Naive B cell (primary cell): ENCODE results near the gene OSBPL1A. TPM values are rescaled to one million over a fixed set of nuclear protein-coding genes. Genes with fewer than 3 reads are reported as not detected.

ENCODE experiments used
- ATAC-seq, 2 donors: fragments of 150-1000 bp; cut with Tn5 transposase; 2 replicates each; pipeline ENCODE4 v1.10.0; 2021; ENCODE audit warnings: low read depth in 2 of 2, mild to moderate bottlenecking in 2 of 2, moderate library complexity in 2 of 2
- DNase-seq: peaks from one replicate; pipeline ENCODE4 v3.0.0; 2022
- H3K27ac Mint-ChIP-seq, 6 donors: one replicate each; pipeline ENCODE4 v1.8.0; 2020 to 2022; ENCODE audit warnings: mild to moderate bottlenecking in 6 of 6, mixed read lengths in 6 of 6, moderate library complexity in 5 of 6, inconsistent platforms in 2 of 6
- H3K27me3 Mint-ChIP-seq, 3 donors: one replicate each; pipeline ENCODE4 v1.8.0; 2021 to 2022; ENCODE audit warnings: mixed read lengths in 3 of 3, mild to moderate bottlenecking in 1 of 3
- H3K36me3 Mint-ChIP-seq, 2 donors: one replicate each; pipeline ENCODE4 v1.8.0; 2020 to 2022; ENCODE audit warnings: mixed read lengths in 2 of 2, inconsistent platforms in 1 of 2, mild to moderate bottlenecking in 1 of 2
- H3K4me1 Mint-ChIP-seq, 3 donors: one replicate each; pipeline ENCODE4 v1.8.0; 2020 to 2022; ENCODE audit warnings: mixed read lengths in 3 of 3, inconsistent platforms in 1 of 3, mild to moderate bottlenecking in 1 of 3, moderate library complexity in 1 of 3
- H3K4me3 Mint-ChIP-seq, 8 donors: one replicate each; pipeline ENCODE4 v1.8.0; 2020 to 2022; ENCODE audit warnings: mild to moderate bottlenecking in 8 of 8, mixed read lengths in 8 of 8, moderate library complexity in 8 of 8, inconsistent platforms in 2 of 8
- H3K9me3 Mint-ChIP-seq, 7 donors: one replicate each; pipeline ENCODE4 v1.8.0; 2020 to 2022; ENCODE audit warnings: mixed read lengths in 7 of 7, mild to moderate bottlenecking in 5 of 7, inconsistent platforms in 2 of 7, moderate library complexity in 1 of 7
- polyA plus RNA-seq, 6 donors: library from polyadenylated mRNA; unstranded; fragments of 300-500 nt; fragmentation: Illumina TruSeq; gene quantifications; one replicate each; pipeline ENCODE4 v1.2.3, GENCODE V29; 2021; ENCODE audit warnings: low read depth in 6 of 6

The OSBPL1A gene
- polyA plus RNA-seq, 6 donors from 2014 or later: 1.8 to 4.4 (median 3.6) TPM; not detected in 1

GRCh38 chr18:24300703-24301102 lies 96.9 kb downstream of the OSBPL1A start:
- no peak overlapping the region for H3K4me3 Mint-ChIP-seq
- no peaks in the 10 kb centered on the region for H3K27me3 Mint-ChIP-seq
- ATAC-seq (no peak), DNase-seq (no peak)
- no peaks in the 10 kb centered on the region for H3K4me1 Mint-ChIP-seq
- H3K9me3 Mint-ChIP-seq: peaks cover 0 to 8% (median 2%) of the 10 kb centered on the region in 7 donors
- peaks cover 0 to 9% of the 10 kb centered on the region in 2 donors for H3K36me3 Mint-ChIP-seq
- H3K27ac Mint-ChIP-seq: no peak overlapping the region

DNA sequence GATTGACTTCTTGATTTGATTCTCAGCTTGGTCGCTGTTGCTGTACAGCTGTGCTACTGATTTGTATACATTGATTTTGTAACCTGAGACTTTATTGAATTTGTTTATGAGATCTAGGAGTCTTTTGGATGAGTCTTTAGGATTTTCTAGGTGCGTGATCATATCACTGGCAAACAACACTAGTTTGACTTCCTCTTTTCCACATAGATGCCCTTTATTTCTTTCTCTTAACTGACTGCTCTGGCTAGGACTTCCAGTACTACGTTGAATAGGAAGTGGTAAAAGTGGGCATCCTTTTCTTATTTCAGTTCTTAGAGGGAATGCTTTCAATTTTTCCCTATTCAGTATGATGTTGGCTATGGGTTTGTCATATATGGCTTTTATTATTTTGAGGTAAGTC lies 101.3 kb downstream of the OSBPL1A start:
- DNase-seq (no peak), ATAC-seq (no peak)
- Mint-ChIP-seq H3K27ac (no peak overlapping the region), H3K9me3 (no peaks in the 10 kb centered on the region), H3K4me3 (no peak overlapping the region), H3K4me1 (no peaks in the 10 kb centered on the region), H3K36me3 (peaks cover 0 to 7% of the 10 kb centered on the region in 2 donors), H3K27me3 (no peaks in the 10 kb centered on the region)

GRCh38 chr18:24293254-24293653 lies 104.4 kb downstream of the OSBPL1A start:
- H3K4me3 Mint-ChIP-seq: peak overlapping the region in 1 of 8 donors; percentile 61
- DNase-seq (no peak), ATAC-seq (no peak)
- no peak overlapping the region for H3K27ac Mint-ChIP-seq
- H3K4me1 Mint-ChIP-seq: no peaks in the 10 kb centered on the region
- no peaks in the 10 kb centered on the region for H3K27me3 Mint-ChIP-seq
- H3K36me3 Mint-ChIP-seq: no peaks in the 10 kb centered on the region
- H3K9me3 Mint-ChIP-seq: no peaks in the 10 kb centered on the region

DNA sequence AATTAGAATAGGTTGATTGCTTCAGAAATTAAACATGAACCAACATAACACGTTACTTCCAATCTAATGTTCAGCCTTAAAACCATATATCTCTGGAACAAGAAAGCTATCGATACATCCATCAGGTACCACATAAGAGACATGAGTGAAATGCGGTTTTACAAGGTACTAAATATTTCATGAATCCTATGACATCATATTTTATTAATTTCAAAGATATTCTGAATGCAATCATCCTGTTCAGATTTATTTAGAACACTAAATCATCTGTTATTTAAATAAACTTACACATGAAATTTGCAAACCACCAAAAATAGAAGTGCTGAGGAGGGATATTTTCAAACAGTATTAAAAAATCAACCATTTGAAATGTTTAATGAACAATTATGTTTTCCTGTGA lies 119.0 kb downstream of the OSBPL1A start:
- H3K4me1 Mint-ChIP-seq: no peaks in the 10 kb centered on the region
- DNase-seq: no peak
- no peaks in the 10 kb centered on the region for H3K9me3 Mint-ChIP-seq
- H3K27me3 Mint-ChIP-seq: peaks cover 2 to 9% (median 5%) of the 10 kb centered on the region in 3 donors
- no peak overlapping the region for H3K27ac Mint-ChIP-seq
- no peaks in the 10 kb centered on the region for H3K36me3 Mint-ChIP-seq
- no peak overlapping the region for H3K4me3 Mint-ChIP-seq
- ATAC-seq: no peak

- Mint-ChIP-seq H3K27me3 (peaks cover 4 to 11% (median 8%) of the 10 kb centered on the region in 3 donors), H3K9me3 (no peaks in the 10 kb centered on the region), H3K4me1 (no peaks in the 10 kb centered on the region), H3K27ac (peak overlapping the region in 1 of 6 donors; percentile 69), H3K36me3 (no peaks in the 10 kb centered on the region), H3K4me3 (no peak overlapping the region)
- DNase-seq: no peak
- ATAC-seq: no peak
Observed at GRCh38 chr18:24277516-24278195, 120.0 kb downstream of the OSBPL1A start.

DNA sequence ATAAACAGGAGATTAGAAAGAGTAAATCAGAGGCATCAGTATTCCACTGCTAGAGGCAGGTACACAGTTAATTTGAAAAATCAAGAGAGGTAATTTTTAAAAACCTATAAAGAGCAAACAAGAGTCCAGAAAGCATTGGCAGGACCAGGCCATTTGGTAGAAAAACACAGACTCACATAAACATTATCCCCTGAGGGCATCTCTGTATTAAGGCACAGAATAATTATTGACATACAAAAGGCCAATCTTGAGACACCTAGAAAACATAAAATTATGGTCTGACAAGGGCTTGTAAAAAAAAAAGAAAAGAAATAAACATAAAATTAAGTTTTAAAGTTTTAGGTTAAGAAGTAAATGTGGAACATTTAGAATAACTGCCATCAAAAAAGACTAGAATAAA lies 120.6 kb downstream of the OSBPL1A start:
- Mint-ChIP-seq H3K27me3 (peaks cover 4 to 15% (median 8%) of the 10 kb centered on the region in 3 donors), H3K4me1 (peaks cover 0 to 4% (median 4%) of the 10 kb centered on the region in 3 donors), H3K4me3 (no peak overlapping the region), H3K27ac (no peak overlapping the region), H3K9me3 (no peaks in the 10 kb centered on the region), H3K36me3 (no peaks in the 10 kb centered on the region)
- ATAC-seq (no peak), DNase-seq (no peak)

DNA sequence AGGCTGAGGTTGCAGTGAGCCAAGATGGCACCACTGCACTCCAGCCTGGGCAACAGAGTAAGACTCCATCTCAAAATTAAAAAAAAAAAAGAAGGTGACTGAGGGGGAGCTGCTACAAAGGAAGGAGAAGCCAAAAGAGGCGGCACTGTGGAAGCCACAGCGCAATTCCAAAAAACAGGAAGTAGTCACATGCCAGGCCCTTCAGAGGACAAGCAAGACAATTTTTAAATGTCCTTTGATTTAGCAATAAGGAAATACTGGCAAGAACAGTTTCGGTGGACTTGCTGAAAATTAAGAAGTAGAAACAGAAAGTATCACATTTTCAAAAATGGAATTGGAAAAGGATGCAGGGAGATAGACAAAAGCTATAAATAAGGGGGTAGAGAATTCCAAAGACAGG lies 122.8 kb downstream of the OSBPL1A start:
- ATAC-seq (no peak), DNase-seq (no peak)
- Mint-ChIP-seq H3K36me3 (no peaks in the 10 kb centered on the region), H3K27me3 (peaks cover 4 to 26% (median 16%) of the 10 kb centered on the region in 3 donors), H3K9me3 (no peaks in the 10 kb centered on the region), H3K27ac (peak overlapping the region in 1 of 6 donors; percentile 40), H3K4me3 (no peak overlapping the region), H3K4me1 (peaks cover 7 to 14% (median 10%) of the 10 kb centered on the region in 3 donors)

GRCh38 chr18:24273596-24273995 lies 124.0 kb downstream of the OSBPL1A start:
- peak overlapping the region in 2 of 6 donors; percentile 37 to 58 for H3K27ac Mint-ChIP-seq
- H3K4me3 Mint-ChIP-seq: peak overlapping the region in 1 of 8 donors; percentile 53
- H3K27me3 Mint-ChIP-seq: peaks cover 4 to 26% (median 16%) of the 10 kb centered on the region in 3 donors
- peaks cover 7 to 14% (median 10%) of the 10 kb centered on the region in 3 donors for H3K4me1 Mint-ChIP-seq
- DNase-seq (no peak), ATAC-seq (no peak)
- no peaks in the 10 kb centered on the region for H3K36me3 Mint-ChIP-seq
- H3K9me3 Mint-ChIP-seq: no peaks in the 10 kb centered on the region

GRCh38 chr18:24272229-24272525 lies 125.4 kb downstream of the OSBPL1A start:
- peak overlapping the region; percentile 81 to 95 (median 90) for H3K4me3 Mint-ChIP-seq
- peak overlapping the region in 4 of 6 donors; percentile 22 to 92 (median 62) for H3K27ac Mint-ChIP-seq
- DNase-seq (no peak), ATAC-seq (peak in 1 of 2 donors; percentile 3)
- H3K27me3 Mint-ChIP-seq: peaks cover 4 to 26% (median 16%) of the 10 kb centered on the region in 3 donors
- peaks cover 7 to 20% (median 10%) of the 10 kb centered on the region in 3 donors for H3K4me1 Mint-ChIP-seq
- H3K36me3 Mint-ChIP-seq: no peaks in the 10 kb centered on the region
- H3K9me3 Mint-ChIP-seq: peaks cover 0 to 2% (median 0%) of the 10 kb centered on the region in 7 donors

- Mint-ChIP-seq H3K4me3 (peak overlapping the region; percentile 81 to 95 (median 90)), H3K27me3 (peaks cover 4 to 26% (median 16%) of the 10 kb centered on the region in 3 donors)
Observed at GRCh38 chr18:24271381-24272228, 126.0 kb downstream of the OSBPL1A start.

GRCh38 chr18:24270937-24271380 lies 126.7 kb downstream of the OSBPL1A start:
- Mint-ChIP-seq H3K4me1 (peaks cover 10 to 20% (median 10%) of the 10 kb centered on the region in 3 donors), H3K27ac (no peak overlapping the region), H3K9me3 (peaks cover 0 to 8% (median 3%) of the 10 kb centered on the region in 7 donors), H3K27me3 (peaks cover 4 to 26% (median 16%) of the 10 kb centered on the region in 3 donors), H3K4me3 (peak overlapping the region; percentile 66 to 89 (median 81)), H3K36me3 (peaks cover 0 to 6% of the 10 kb centered on the region in 2 donors)
- no peak for ATAC-seq
- DNase-seq: no peak

More at GRCh38 chr18:24271381-24272228, 126.0 kb downstream of the OSBPL1A start:
- Mint-ChIP-seq H3K36me3 (no peaks in the 10 kb centered on the region), H3K9me3 (peaks cover 0 to 2% (median 0%) of the 10 kb centered on the region in 7 donors), H3K27ac (peak overlapping the region in 2 of 6 donors; percentile 74 to 92), H3K4me1 (peaks cover 7 to 20% (median 10%) of the 10 kb centered on the region in 3 donors)
- DNase-seq (peak; percentile 24), ATAC-seq (peak; percentile 72 to 75)

DNA sequence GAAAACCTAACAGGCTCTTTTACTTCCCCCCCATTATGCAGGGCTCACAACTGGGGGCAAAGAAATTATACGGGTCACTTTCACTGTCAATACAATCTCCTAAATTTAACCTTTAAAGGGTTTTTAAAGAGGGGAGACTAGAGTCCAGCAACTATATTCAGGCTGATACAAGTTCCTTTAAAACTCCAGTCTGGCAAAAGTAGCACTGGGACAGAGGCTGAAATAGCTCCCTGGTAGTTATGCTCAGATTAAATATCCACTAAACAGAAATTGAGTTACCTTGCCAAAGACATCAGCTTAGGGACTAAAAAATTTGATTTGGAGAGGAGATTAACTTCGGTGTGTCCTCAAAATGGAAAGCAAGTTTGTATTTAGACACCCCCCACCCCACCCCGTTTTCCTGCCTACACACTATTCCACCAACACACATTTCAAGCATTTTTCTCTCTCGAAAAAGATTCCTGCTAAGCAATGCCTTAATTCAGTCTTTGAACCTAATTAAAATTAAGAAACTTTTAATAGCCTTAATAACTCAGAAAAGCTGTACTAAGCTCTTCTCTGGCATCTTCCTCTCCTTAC lies 127.2 kb downstream of the OSBPL1A start:
- DNase-seq (no peak), ATAC-seq (no peak)
- H3K4me3 Mint-ChIP-seq: peak overlapping the region in 6 of 8 donors; percentile 51 to 86 (median 75)
- peaks cover 0 to 8% of the 10 kb centered on the region in 2 donors for H3K36me3 Mint-ChIP-seq
- no peak overlapping the region for H3K27ac Mint-ChIP-seq
- H3K27me3 Mint-ChIP-seq: peaks cover 4 to 26% (median 16%) of the 10 kb centered on the region in 3 donors
- H3K9me3 Mint-ChIP-seq: peaks cover 0 to 9% (median 3%) of the 10 kb centered on the region in 7 donors
- peaks cover 10 to 20% (median 10%) of the 10 kb centered on the region in 3 donors for H3K4me1 Mint-ChIP-seq
